SK-N-SH (cell line): ENCODE results near the gene PHETA2. TPM values are rescaled to one million over a fixed set of nuclear protein-coding genes. Genes with fewer than 3 reads are reported as not detected.

Experiments
- CTCF ChIA-PET: fragments of 300-600, 350-600 bp; formaldehyde crosslinking; extraction: SDS; loops from one replicate; lab custom pipeline; 2021; lab: Yijun Ruan, JAX
- POLR2A ChIA-PET: fragments of 350-600 bp; sonication (Branson Sonifier 250); formaldehyde crosslinking; extraction: SDS; loops from one replicate; lab custom pipeline; 2020; ENCODE audit warnings: antibody characterized with exemption, inconsistent platforms; lab: Yijun Ruan, JAX
- DNase-seq: peaks from one replicate; pipeline ENCODE4 v3.0.0; 2012
- H2AFZ ChIP-seq: fragments of 200-600 bp; sonication (generic); 2 replicates; pipeline ENCODE4 v1.8.1; 2016; ENCODE audit warnings: antibody characterized with exemption, mild to moderate bottlenecking, low read depth
- H3F3A ChIP-seq: fragments of 200-600 bp; sonication (generic); replicated peaks from 2 replicates; pipeline ENCODE3; 2016; ENCODE audit warnings: antibody characterized with exemption, mild to moderate bottlenecking; ENCODE audit not compliant: insufficient read depth
- H3K27ac ChIP-seq, 2 experiments: fragments of 200-500 bp in 1 of 2; fragments of 200-600 bp in 1 of 2; sonication (Bioruptor generic) in 1 of 2; sonication (generic), shearing (Covaris generic) in 1 of 2; 2 replicates each; pipeline versions ENCODE4 v1.5.1 to v1.6.1; 2014 to 2016; ENCODE audit warnings: low read depth in 2 of 2, inconsistent platforms in 1 of 2, low read length in 1 of 2, mild to moderate bottlenecking in 1 of 2, mixed read lengths in 1 of 2
- H3K27me3 ChIP-seq: fragments of 200-600 bp; sonication (generic), shearing (Covaris generic); 2 replicates; pipeline ENCODE4 v1.6.1; 2016; ENCODE audit warnings: mixed run types; ENCODE audit not compliant: insufficient read depth
- H3K36me3 ChIP-seq, 2 experiments: fragments of 200-500 bp in 1 of 2; fragments of 200-600 bp in 1 of 2; sonication (Bioruptor generic) in 1 of 2; sonication (generic) in 1 of 2; replicated peaks in 1 of 2; 2 replicates each; pipeline versions ENCODE3 to v1.5.1; 2014 to 2016; ENCODE audit warnings: low read length in 1 of 2, mild to moderate bottlenecking in 1 of 2; ENCODE audit not compliant: insufficient read depth in 2 of 2, control insufficient read depth in 1 of 2
- H3K4me1 ChIP-seq, 2 experiments: fragments of 200-500 bp in 1 of 2; fragments of 200-600 bp in 1 of 2; sonication (Bioruptor generic) in 1 of 2; sonication (generic), shearing (Covaris generic) in 1 of 2; 2 replicates each; pipeline versions ENCODE4 v1.5.1 to v1.6.1; 2014 to 2016; ENCODE audit warnings: low read depth in 1 of 2, low read length in 1 of 2, mixed run types in 1 of 2; ENCODE audit not compliant: insufficient read depth in 2 of 2, control insufficient read depth in 1 of 2
- H3K4me2 ChIP-seq: fragments of 200-600 bp; sonication (generic), shearing (Covaris generic); 2 replicates; pipeline ENCODE4 v1.6.1; 2017; ENCODE audit warnings: mixed run types
- H3K4me3 ChIP-seq, 2 experiments: fragments of 200-500 bp in 1 of 2; fragments of 200-600 bp in 1 of 2; sonication (Bioruptor generic) in 1 of 2; sonication (generic), shearing (Covaris generic) in 1 of 2; 2 replicates each; pipeline versions ENCODE4 v1.5.1 to v1.8.1; 2014 to 2016; ENCODE audit warnings: low read depth in 2 of 2, inconsistent platforms in 1 of 2, low read length in 1 of 2, mild to moderate bottlenecking in 1 of 2, mixed read lengths in 1 of 2, moderate library complexity in 1 of 2
- H3K79me2 ChIP-seq: fragments of 200-600 bp; sonication (generic); 2 replicates; pipeline ENCODE4 v1.8.1; 2017; ENCODE audit warnings: mild to moderate bottlenecking; ENCODE audit not compliant: insufficient read depth
- H3K9ac ChIP-seq: fragments of 200-600 bp; sonication (generic); 2 replicates; pipeline ENCODE4 v1.6.1; 2017; ENCODE audit warnings: mixed run types
- H3K9me2 ChIP-seq: fragments of 200-600 bp; sonication (generic); 2 replicates; pipeline ENCODE4 v1.6.1; 2017; ENCODE audit warnings: mixed run types
- H3K9me3 ChIP-seq: fragments of 200-600 bp; sonication (generic); 2 replicates; pipeline ENCODE4 v1.6.1; 2017; ENCODE audit warnings: mixed run types, mild to moderate bottlenecking, moderate library complexity
- H4K20me1 ChIP-seq: fragments of 200-600 bp; sonication (generic); 2 replicates; pipeline ENCODE4 v1.6.1; 2017; ENCODE audit warnings: mild to moderate bottlenecking, mixed run types; ENCODE audit not compliant: insufficient read depth
- EZH2phosphoT487 ChIP-seq: fragments of 200-600 bp; sonication (generic); IDR thresholded peaks from 2 replicates; pipeline ENCODE4 v1.6.1; 2017; ENCODE audit warnings: low read depth, mixed run types, mild to moderate bottlenecking, antibody characterized with exemption, moderate library complexity, borderline replicate concordance
- FOSL2 ChIP-seq: IDR thresholded peaks from 2 replicates; pipeline ENCODE4 v1.4.0; 2012; ENCODE audit warnings: low read depth, mild to moderate bottlenecking, moderate library complexity, borderline replicate concordance
- FOXJ3 ChIP-seq: sonication (generic); formaldehyde crosslinking; IDR thresholded peaks from 2 replicates; pipeline ENCODE4 v1.5.1; 2020; ENCODE audit warnings: mild to moderate bottlenecking, missing genetic modification reagents
- FOXM1 ChIP-seq: IDR thresholded peaks from 2 replicates; pipeline ENCODE4 v1.4.0; 2012; ENCODE audit warnings: low read depth, mild to moderate bottlenecking
- GABPA ChIP-seq: IDR thresholded peaks from 2 replicates; pipeline ENCODE4 v1.4.0; 2012; ENCODE audit warnings: low read depth, mild to moderate bottlenecking
- MAX ChIP-seq: IDR thresholded peaks from 2 replicates; pipeline ENCODE4 v1.4.0; 2012; ENCODE audit warnings: low read depth
- MEF2A ChIP-seq: IDR thresholded peaks from 2 replicates; pipeline ENCODE4 v1.4.0; 2012; ENCODE audit warnings: low read depth, borderline replicate concordance
- NFIC ChIP-seq: IDR thresholded peaks from 2 replicates; pipeline ENCODE4 v1.4.0; 2012; ENCODE audit warnings: borderline replicate concordance
- NRF1 ChIP-seq: IDR thresholded peaks from 2 replicates; pipeline ENCODE4 v1.6.1; 2012; ENCODE audit warnings: low read depth, mild to moderate bottlenecking, low read length
- POLR2AphosphoS5 ChIP-seq: IDR thresholded peaks from 2 replicates; pipeline ENCODE4 v1.6.1; 2012; ENCODE audit warnings: low read depth, low read length
- RFX5 ChIP-seq: IDR thresholded peaks from 2 replicates; pipeline ENCODE4 v1.6.1; 2012; ENCODE audit warnings: mild to moderate bottlenecking, improper control_type of control experiment, low read length
- SMC3 ChIP-seq: IDR thresholded peaks from 2 replicates; pipeline ENCODE4 v1.6.1; 2012; ENCODE audit warnings: low read depth, low read length, improper control_type of control experiment
- TEAD4 ChIP-seq: IDR thresholded peaks from 2 replicates; pipeline ENCODE4 v1.4.0; 2012; ENCODE audit warnings: mild to moderate bottlenecking, borderline replicate concordance; ENCODE audit not compliant: insufficient read depth
- USF2 ChIP-seq: fragments of 150-350 bp; IDR thresholded peaks from 2 replicates; pipeline ENCODE4 v1.6.1; 2017; ENCODE audit warnings: antibody characterized with exemption, low read length, low read depth, borderline replicate concordance
- WGBS: methylation state at CpG from one replicate; pipeline ENCODE4 v1.1.6; 2017; ENCODE audit warnings: low lambda C conversion rate; 5-methylcytosine and 5-hydroxymethylcytosine counted together
- polyA plus RNA-seq, 3 experiments: library from polyadenylated mRNA; depleted of rRNA; stranded (reverse); fragments of >200 nt; gene quantifications; 2 replicates each; pipeline ENCODE4 v1.2.3, GENCODE V29; 2012
- TF ChIP-seq, protein P1 (sequence below): fragments of 200-600 bp; sonication (generic); IDR thresholded peaks from 2 replicates; pipeline ENCODE4 v1.6.1; 2017; ENCODE audit warnings: antibody characterized with exemption, mild to moderate bottlenecking, moderate library complexity
- TF ChIP-seq, protein P2 (sequence below): IDR thresholded peaks from 2 replicates; pipeline ENCODE4; 2012

Gene PHETA2, protein sequence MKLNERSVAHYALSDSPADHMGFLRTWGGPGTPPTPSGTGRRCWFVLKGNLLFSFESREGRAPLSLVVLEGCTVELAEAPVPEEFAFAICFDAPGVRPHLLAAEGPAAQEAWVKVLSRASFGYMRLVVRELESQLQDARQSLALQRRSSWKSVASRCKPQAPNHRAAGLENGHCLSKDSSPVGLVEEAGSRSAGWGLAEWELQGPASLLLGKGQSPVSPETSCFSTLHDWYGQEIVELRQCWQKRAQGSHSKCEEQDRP
- polyA plus RNA-seq (2012; rRNA removed): 0.05 and 0.18 TPM in 2 replicates
- polyA plus RNA-seq (2012; cell fraction: cytosol; rRNA removed): 0.05 and 0.07 TPM in 2 replicates
- 0.29 and 0.30 TPM in 2 replicates for polyA plus RNA-seq (2012; cell fraction: nucleus; rRNA removed)

DNA sequence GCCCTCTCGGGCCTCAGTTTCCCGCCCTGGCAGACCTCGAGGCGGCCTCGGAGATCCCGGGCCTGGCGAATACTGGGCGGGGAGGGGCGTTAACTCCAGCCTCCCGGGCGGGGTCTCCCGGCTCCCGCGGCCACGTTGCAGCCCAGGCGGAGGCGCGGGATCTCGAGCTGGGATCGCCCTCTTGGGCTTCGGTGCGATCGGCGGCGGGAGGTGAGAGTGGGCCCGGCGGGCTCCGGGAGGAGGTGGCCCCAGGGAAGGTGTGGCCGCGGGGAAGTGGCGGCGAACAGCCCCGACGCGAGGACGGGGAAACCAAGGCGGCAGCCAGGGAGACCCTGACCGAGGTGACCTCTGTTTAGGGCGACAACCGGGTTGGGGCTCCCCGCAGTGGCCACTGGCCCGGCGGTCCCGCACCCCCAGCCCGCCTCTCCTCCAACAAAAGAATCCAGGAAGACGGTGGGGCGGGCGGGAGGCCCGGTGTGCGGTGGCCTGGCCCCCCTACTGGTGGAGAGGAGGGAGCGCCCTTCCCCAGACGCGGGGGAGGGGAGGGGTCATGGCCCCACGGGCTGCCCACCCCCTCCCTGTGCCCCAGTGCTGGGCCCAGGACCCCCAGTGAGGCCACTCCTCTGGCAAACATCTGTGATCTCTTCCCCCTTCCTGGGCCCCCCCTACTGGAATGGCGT is at the start of gene PHETA2:
Gene PHETA2 (plus strand): TSS at position 117 of the 680 bp plus-strand sequence. CDS start 3,046 bp downstream, outside the sequence.
- Histone ChIP-seq H3K9me3 (no peaks in the 10 kb centered on the region), H3K4me2 (no peak within 1 kb of the TSS), H3K36me3 (no peaks in the 10 kb centered on the region), H3K27ac (no peak within 1 kb of the TSS), H3K27me3 (no peaks in the 10 kb centered on the region), H3K9ac (no peak within 1 kb of the TSS), H4K20me1 (no peaks in the 10 kb centered on the region), H2AFZ (no peak within 1 kb of the TSS), H3K4me1 (peaks cover 8 to 14% of the 10 kb centered on the region in 2 experiments; a peak in 2 of 4 replicates), H3K4me3 (no peak within 1 kb of the TSS; a peak in 1 of 4 replicates), H3K79me2 (no peaks in the 10 kb centered on the region), H3K9me2 (no peaks in the 10 kb centered on the region), H3F3A (no peaks in the 10 kb centered on the region)
- CTCF ChIA-PET: no interaction called here
- DNase-seq: peak; percentile 65
- 75% methylated on average over 7 of the region's 55 CpGs for WGBS
- no peak for TF ChIP-seq NFIC
- TF ChIP-seq SMC3: no peak
- no peak for TF ChIP-seq FOXJ3 (CRISPR knock-in tag)
- TF ChIP-seq USF2: no peak
- no peak for TF ChIP-seq EZH2phosphoT487
- no peak for TF ChIP-seq RFX5
- no peak for TF ChIP-seq GABPA
- TF ChIP-seq, protein P1, sequence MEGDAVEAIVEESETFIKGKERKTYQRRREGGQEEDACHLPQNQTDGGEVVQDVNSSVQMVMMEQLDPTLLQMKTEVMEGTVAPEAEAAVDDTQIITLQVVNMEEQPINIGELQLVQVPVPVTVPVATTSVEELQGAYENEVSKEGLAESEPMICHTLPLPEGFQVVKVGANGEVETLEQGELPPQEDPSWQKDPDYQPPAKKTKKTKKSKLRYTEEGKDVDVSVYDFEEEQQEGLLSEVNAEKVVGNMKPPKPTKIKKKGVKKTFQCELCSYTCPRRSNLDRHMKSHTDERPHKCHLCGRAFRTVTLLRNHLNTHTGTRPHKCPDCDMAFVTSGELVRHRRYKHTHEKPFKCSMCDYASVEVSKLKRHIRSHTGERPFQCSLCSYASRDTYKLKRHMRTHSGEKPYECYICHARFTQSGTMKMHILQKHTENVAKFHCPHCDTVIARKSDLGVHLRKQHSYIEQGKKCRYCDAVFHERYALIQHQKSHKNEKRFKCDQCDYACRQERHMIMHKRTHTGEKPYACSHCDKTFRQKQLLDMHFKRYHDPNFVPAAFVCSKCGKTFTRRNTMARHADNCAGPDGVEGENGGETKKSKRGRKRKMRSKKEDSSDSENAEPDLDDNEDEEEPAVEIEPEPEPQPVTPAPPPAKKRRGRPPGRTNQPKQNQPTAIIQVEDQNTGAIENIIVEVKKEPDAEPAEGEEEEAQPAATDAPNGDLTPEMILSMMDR: no peak
- TF ChIP-seq MEF2A: no peak
- POLR2A ChIA-PET: no interaction called here

GRCh38 chr22:42025421-42025820 is 48.6 kb upstream of the PHETA2 start:
- WGBS: 47% methylated on average over 1 of the region's 1 CpG
- Histone ChIP-seq H3K9me2 (no peaks in the 10 kb centered on the region), H3K4me1 (no peaks in the 10 kb centered on the region), H3F3A (no peaks in the 10 kb centered on the region), H3K27ac (no peak overlapping the region), H4K20me1 (no peaks in the 10 kb centered on the region), H3K4me2 (no peak overlapping the region), H3K27me3 (no peaks in the 10 kb centered on the region), H3K36me3 (no peaks in the 10 kb centered on the region), H2AFZ (no peak overlapping the region), H3K9ac (no peak overlapping the region), H3K79me2 (no peaks in the 10 kb centered on the region), H3K4me3 (no peak overlapping the region), H3K9me3 (no peaks in the 10 kb centered on the region)
- CTCF ChIA-PET: no interaction called here
- DNase-seq: no peak
- POLR2A ChIA-PET: no interaction called here
- TF ChIP-seq, protein P2, sequence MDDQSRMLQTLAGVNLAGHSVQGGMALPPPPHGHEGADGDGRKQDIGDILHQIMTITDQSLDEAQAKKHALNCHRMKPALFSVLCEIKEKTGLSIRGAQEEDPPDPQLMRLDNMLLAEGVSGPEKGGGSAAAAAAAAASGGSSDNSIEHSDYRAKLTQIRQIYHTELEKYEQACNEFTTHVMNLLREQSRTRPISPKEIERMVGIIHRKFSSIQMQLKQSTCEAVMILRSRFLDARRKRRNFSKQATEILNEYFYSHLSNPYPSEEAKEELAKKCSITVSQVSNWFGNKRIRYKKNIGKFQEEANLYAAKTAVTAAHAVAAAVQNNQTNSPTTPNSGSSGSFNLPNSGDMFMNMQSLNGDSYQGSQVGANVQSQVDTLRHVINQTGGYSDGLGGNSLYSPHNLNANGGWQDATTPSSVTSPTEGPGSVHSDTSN: no peak
- TF ChIP-seq FOXM1: no peak
- no peak for TF ChIP-seq NRF1
- TF ChIP-seq GABPA: no peak
- no peak for TF ChIP-seq RFX5
- TF ChIP-seq POLR2AphosphoS5: no peak
- TF ChIP-seq TEAD4: no peak
- no peak for TF ChIP-seq NFIC
- TF ChIP-seq, protein P1: no peak
- TF ChIP-seq FOSL2: no peak
- TF ChIP-seq MAX: no peak
- no peak for TF ChIP-seq FOXJ3 (CRISPR knock-in tag)
